ENCODE measurements around the gene XPA.

GRCh38 chr9:97740848-97741821, 44.0 kb upstream of the XPA start:
- TF ChIP-seq POLR2A (IDR thresholded peaks at IDR 0.05) (no peak), CTCF (IDR thresholded peaks at IDR 0.05 in 8 of 11, conservative IDR thresholded peaks at IDR 0.05 in 3 of 11) (peak in 3 of 11 experiments; percentile 6 to 19 (median 13))

Measured in spleen (tissue), 7 donors.